Right renal pelvis (tissue), 4 donors: ENCODE data around the gene ROR1. TPM values are rescaled to one million over a fixed set of nuclear protein-coding genes. Genes with fewer than 3 reads are reported as not detected.

Experiments used
- DNase-seq, 4 donors: peaks; one replicate each; pipeline ENCODE4 v3.0.0-alpha.2; 2013; ENCODE audit warnings: low read depth in 4 of 4, low spot score in 3 of 4, missing footprints in 1 of 4
- polyA plus RNA-seq, 4 donors: library from polyadenylated mRNA; unstranded; fragments of 120-200 nt; gene quantifications; one replicate each; pipeline ENCODE4 v1.2.1, GENCODE V29; 2013; ENCODE audit not compliant: insufficient read length in 4 of 4

ROR1 gene
- polyA plus RNA-seq, 4 donors = 30.2 to 39.6 (median 34.6) TPM

- DNase-seq = no peak
Measured at GRCh38 chr1:63922848-63923247, 149.0 kb downstream of the ROR1 start.

DNA sequence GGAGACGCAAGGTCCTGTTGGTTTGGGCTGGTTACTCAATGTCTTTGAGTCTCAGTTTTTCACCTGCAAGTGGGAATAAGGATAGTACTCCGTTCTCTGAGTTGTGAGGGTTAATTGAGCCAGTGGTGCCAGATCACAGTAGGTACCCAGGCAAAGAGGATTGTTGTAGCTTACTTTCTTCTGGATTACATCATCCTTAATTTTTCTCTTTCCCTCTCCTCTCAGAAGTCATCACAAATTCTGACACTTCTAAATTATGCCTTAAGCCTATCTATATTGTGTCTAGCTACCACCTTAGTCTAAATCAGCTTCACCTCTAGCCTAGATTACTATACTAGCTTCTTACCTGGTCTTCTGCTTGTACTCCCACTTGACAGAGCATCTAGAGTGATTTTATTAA, 149.5 kb downstream of the ROR1 start:
- DNase-seq = no peak

- no peak for DNase-seq
Measured at GRCh38 chr1:63924600-63924999, 150.8 kb downstream of the ROR1 start.

DNA sequence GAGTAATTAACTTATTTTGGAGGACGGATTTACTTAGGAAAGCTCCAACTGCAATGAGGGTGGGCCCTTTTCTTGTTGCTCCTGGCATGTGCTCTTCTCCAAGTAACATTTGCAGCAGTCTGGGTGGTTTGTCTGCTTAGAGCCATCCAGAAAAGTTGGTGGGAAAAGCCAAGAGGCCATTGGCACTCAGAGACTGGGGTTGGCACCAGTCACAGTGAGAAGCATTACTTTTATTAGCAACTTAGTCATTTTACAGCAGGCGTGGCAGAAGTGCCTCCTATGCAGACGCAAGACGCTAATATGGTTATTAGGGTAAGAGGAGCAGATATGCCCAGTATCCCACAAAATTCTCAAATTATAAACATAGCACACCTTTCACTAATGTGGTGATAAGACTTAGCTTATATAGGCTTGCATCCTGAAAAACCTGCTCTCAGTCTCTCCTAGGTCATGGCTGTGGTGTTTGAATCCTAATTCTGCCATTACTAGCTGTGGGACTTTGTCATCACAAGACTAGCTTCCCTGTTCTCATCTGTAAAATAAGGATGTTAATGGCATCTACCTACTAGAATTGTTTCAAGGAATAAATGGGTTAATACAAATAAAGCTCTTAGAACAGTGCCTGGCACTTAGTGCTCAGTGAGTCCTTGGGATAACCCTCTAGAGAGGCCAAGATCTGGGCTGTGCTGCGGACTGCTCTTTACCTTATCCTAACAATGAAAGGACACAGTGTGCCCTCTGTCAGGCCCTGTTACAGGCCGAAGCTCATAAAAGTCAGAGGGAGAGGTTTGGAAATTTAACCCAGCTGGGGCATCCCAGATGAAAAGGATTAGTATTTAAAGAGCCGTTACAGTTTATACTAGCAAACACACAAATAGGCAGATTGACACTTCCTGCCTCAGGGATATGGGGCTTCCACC, 154.6 kb downstream of the ROR1 start:
- no peak for DNase-seq

- no peak for DNase-seq
Measured at GRCh38 chr1:63929106-63929478, 155.3 kb downstream of the ROR1 start.

- no peak for DNase-seq
Measured at GRCh38 chr1:63931468-63931867, 157.7 kb downstream of the ROR1 start.

DNA sequence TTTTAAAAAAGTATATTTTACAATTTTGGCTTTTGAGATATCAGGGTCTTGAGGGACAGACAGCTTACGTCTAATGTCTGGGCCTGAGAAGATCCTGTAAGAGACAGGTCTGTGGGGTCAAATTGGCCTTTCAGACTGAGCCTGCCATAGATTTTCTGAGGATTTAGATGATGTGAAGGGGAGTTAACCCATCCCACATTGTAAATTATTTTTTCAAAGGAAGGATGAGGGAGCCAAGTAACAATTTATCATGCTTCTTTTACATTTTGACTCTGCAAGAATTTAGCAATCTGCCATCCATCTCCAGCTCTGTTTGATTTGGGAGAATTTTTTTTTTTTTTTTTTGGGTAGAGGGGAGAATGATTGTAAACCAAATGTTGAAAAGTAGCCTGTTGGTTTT, 160.9 kb downstream of the ROR1 start:
- DNase-seq = no peak

GRCh38 chr1:63935143-63935542, 161.3 kb downstream of the ROR1 start:
- DNase-seq = no peak

- DNase-seq = no peak
Measured at GRCh38 chr1:63935553-63935952, 161.7 kb downstream of the ROR1 start.

DNA sequence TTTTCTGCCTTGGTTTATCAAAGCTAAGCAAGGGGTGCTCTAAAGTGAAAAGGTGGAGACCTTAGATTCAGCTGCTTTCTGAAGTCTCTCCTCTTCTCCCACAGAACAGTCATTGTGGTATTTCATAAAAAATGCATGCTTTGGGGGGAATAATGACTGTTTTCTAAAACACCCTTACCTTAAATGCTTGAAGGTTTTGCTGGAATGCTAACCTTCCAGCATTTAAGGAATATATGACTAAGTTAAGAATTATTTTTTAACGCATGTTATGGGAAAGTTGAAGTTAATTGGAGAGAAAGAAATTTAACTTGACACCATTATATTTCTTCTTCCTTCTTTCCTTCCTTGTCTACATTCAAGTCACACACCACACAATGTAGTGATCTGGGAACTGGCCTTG, 162.5 kb downstream of the ROR1 start:
- no peak for DNase-seq

GRCh38 chr1:63936801-63937200, 163.0 kb downstream of the ROR1 start:
- no peak for DNase-seq

DNA sequence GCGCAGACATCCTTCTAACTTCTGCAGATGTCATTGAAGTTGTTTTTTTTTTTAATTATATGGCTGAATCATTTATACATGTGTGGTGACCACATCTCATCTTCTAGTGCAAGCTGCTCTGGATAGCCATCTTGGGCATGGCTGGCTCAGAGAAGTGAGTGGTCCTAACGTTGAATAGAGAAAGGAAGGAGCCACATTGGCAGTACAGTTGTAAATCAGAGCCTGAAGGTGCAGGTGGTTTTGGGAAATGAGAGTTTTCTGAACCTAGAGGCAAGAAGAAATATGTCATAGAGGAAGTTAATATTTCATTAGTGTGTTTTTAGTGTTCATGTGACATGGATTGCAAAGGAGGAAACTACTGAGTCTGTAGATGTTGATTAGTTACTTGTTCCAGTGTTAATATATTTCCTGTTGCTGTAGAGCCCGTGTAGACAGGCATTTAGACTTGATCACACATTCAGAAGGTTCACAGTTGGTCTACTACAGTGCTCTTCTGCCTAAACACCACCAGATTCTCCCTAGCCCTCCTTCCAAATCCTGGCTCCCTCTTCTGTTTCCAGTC, 163.7 kb downstream of the ROR1 start:
- DNase-seq = no peak

GRCh38 chr1:63940440-63940839, 166.6 kb downstream of the ROR1 start:
- DNase-seq = no peak

GRCh38 chr1:63943393-63943792, 169.6 kb downstream of the ROR1 start:
- DNase-seq = no peak

GRCh38 chr1:63945943-63946342, 172.1 kb downstream of the ROR1 start:
- no peak for DNase-seq

DNA sequence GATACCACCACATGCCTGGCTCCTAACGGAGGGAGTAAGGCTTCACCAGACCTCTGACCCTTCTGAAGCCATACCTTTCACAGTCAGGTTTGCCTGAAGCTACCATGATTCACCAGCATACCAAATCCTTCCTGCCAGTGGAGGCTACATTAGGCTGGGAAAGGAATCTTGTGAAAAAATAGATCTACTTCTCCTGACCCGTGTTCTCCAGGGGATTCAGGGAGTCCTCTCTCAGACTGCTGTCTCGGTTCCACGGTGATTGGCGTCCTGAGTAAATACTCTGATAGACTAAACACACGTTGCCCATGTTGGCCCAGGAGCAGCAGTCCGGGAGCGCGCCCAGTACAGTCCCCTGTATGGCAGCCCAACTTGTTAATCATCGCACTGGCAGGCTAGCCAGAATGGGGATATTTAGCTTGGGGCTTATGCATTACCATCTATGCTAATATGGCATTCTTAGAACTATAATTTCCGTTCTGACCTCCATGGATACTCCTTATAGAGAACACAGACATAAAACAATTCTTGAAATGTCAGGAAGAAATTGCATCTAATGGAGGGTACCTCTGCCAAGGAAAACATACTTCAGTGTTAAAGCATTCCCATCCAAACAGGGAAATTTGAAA, 173.2 kb downstream of the ROR1 start:
- no peak for DNase-seq

DNA sequence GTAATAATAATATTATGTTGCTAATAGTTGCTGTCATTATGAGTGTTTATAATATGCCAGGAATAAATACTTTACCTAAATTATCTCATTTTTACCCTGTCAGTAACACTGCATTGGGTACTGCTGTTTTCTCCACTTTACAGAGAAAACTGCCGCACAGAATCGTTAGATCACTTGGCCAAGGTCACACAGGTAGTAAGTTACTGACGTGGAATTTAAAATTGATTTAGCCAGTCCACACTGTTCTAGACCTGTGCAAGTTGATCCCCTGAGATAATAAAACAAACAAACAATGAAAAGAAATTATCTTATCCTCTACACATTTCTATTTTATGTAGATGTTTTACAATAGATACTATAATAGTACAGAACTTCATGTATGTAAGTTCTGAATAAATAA, 174.1 kb downstream of the ROR1 start:
- no peak for DNase-seq

- DNase-seq = no peak
Measured at GRCh38 chr1:63950023-63950422, 176.2 kb downstream of the ROR1 start.

- DNase-seq = no peak
Measured at GRCh38 chr1:63951059-63951946, 177.5 kb downstream of the ROR1 start.

GRCh38 chr1:63954187-63954586, 180.4 kb downstream of the ROR1 start:
- no peak for DNase-seq
